Activated CD8-positive, alpha-beta T cell treated with anti-CD3 and anti-CD28 coated beads for 36 hours (primary cell): ENCODE results near the gene DEK. TPM values are rescaled to one million over a fixed set of nuclear protein-coding genes. Genes with fewer than 3 reads are reported as not detected.
A peak's percentile ranks its signal among the peaks of the same experiment; 100 is the strongest.

ENCODE experiments used
- ATAC-seq: fragments of 200-7000 bp; cut with Tn5 transposase; one replicate; pipeline ENCODE4 v1.10.0; 2021; ENCODE audit warnings: mild to moderate bottlenecking, moderate library complexity
- CTCF ChIA-PET: fragments of 350-600 bp; sonication (Branson Sonifier 250); formaldehyde crosslinking; loops from one replicate; lab custom pipeline; 2021; ENCODE audit warnings: antibody characterized with exemption; lab: Charles Lee
- POLR2A ChIA-PET: fragments of 350-600 bp; sonication (Branson Sonifier 250); formaldehyde crosslinking; loops from one replicate; lab custom pipeline; 2021; ENCODE audit warnings: antibody characterized with exemption; lab: Charles Lee
- DNase-seq: peaks from one replicate; pipeline ENCODE4 v3.0.0-alpha.2; 2020
- H3K27ac Mint-ChIP-seq: one replicate; pipeline ENCODE4 v1.8.0; 2021; ENCODE audit warnings: mild to moderate bottlenecking, mixed read lengths
- H3K27me3 Mint-ChIP-seq: one replicate; pipeline ENCODE4 v1.8.0; 2021; ENCODE audit warnings: mixed read lengths
- H3K36me3 Mint-ChIP-seq: one replicate; pipeline ENCODE4 v1.8.0; 2021; ENCODE audit warnings: low read depth, mixed read lengths
- H3K4me1 Mint-ChIP-seq: one replicate; pipeline ENCODE4 v1.8.0; 2021; ENCODE audit warnings: low read depth, mixed read lengths
- H3K4me3 Mint-ChIP-seq: one replicate; pipeline ENCODE4 v1.8.0; 2021; ENCODE audit warnings: mild to moderate bottlenecking, moderate library complexity, mixed read lengths
- H3K9me3 Mint-ChIP-seq: one replicate; pipeline ENCODE4 v1.8.0; 2021; ENCODE audit warnings: mixed read lengths
- intact Hi-C: fragments of 100-400 bp; cut with micrococcal nuclease; formaldehyde crosslinking; loops from one replicate; pipeline ENCODE4 v1.10.0; 2022
- total RNA-seq, 2 experiments: library from RNA; stranded (reverse); gene quantifications; one replicate each; pipeline ENCODE4 v1.2.3, GENCODE V29; 2021
- TF ChIP-seq, protein P1 (sequence below): fragments of 200-600 bp; IDR thresholded peaks from one replicate; pipeline ENCODE4 v1.8.0; 2022; ENCODE audit warnings: antibody characterized with exemption, mild to moderate bottlenecking

Gene DEK
- total RNA-seq, 2 experiments from 2014 or later: 185 to 191 TPM

DNA sequence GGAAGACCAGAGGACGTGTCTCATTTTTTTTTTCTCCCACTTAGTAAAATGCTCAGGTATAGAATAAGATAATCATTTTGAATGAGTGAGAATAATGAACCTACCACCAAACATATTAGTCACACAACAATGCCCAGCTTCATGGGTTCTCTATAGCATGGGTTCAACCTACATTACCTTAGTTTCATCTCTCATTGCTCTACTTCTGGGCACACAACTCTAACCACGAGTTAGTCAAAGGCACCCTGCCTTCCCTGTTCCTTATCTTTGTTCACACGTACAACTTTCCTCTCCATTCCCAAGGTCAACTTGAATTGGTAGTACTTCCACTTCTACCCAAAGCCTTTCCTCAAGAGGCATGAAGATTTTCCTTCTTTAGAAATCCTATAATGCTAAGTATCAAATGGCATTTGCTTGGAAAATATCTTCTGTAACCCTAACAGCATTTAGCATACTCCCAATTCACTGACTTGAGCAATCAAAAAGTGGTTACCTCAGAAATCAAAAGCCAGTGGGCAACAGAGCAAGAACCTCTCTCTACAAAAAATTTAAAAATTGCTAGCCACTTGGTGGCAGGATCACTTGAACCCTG, 20.9 kb downstream of the DEK start:
- DNase-seq: no peak
- Mint-ChIP-seq H3K27ac (peak overlapping the region; percentile 32), H3K9me3 (peaks cover 4% of the 10 kb centered on the region), H3K36me3 (peaks cover 81% of the 10 kb centered on the region), H3K27me3 (no peaks in the 10 kb centered on the region), H3K4me3 (no peak overlapping the region), H3K4me1 (peaks cover 57% of the 10 kb centered on the region)
- intact Hi-C loops: no loop called here
- CTCF ChIA-PET: interaction anchor here (1.1 kb wide), 1 partner anchor 121 kb away, joined by 4 read pairs; the partner anchor contains the start of gene NHLRC1
- ATAC-seq: peak; percentile 47
- POLR2A ChIA-PET: interaction anchor here (0.7 kb wide), 1 partner anchor 21 kb away, joined by 3 read pairs; the partner anchor contains the start of gene DEK
- TF ChIP-seq, protein P1, sequence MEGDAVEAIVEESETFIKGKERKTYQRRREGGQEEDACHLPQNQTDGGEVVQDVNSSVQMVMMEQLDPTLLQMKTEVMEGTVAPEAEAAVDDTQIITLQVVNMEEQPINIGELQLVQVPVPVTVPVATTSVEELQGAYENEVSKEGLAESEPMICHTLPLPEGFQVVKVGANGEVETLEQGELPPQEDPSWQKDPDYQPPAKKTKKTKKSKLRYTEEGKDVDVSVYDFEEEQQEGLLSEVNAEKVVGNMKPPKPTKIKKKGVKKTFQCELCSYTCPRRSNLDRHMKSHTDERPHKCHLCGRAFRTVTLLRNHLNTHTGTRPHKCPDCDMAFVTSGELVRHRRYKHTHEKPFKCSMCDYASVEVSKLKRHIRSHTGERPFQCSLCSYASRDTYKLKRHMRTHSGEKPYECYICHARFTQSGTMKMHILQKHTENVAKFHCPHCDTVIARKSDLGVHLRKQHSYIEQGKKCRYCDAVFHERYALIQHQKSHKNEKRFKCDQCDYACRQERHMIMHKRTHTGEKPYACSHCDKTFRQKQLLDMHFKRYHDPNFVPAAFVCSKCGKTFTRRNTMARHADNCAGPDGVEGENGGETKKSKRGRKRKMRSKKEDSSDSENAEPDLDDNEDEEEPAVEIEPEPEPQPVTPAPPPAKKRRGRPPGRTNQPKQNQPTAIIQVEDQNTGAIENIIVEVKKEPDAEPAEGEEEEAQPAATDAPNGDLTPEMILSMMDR: no peak

GRCh38 chr6:18242062-18242851, 22.1 kb downstream of the DEK start:
- Mint-ChIP-seq H3K36me3 (peaks cover 80% of the 10 kb centered on the region), H3K27me3 (no peaks in the 10 kb centered on the region), H3K9me3 (peaks cover 4% of the 10 kb centered on the region), H3K4me3 (no peak overlapping the region), H3K4me1 (peaks cover 55% of the 10 kb centered on the region), H3K27ac (peak overlapping the region; percentile 75)
- intact Hi-C loops: no loop called here
- TF ChIP-seq, protein P1: no peak
- ChIA-PET CTCF (interaction anchor here (0.6 to 1.1 kb wide), 2 partner anchors 17 to 85 kb away, joined by 3 read pairs; no protein-coding TSS in a partner anchor), POLR2A (interaction anchor here (0.7 to 1.6 kb wide), 5 partner anchors 12 to 87 kb away, joined by 3 to 5 read pairs (median 3); partner anchors contain the start of genes DEK, KDM1B and TPMT)
- DNase-seq (no peak), ATAC-seq (no peak)

DNA sequence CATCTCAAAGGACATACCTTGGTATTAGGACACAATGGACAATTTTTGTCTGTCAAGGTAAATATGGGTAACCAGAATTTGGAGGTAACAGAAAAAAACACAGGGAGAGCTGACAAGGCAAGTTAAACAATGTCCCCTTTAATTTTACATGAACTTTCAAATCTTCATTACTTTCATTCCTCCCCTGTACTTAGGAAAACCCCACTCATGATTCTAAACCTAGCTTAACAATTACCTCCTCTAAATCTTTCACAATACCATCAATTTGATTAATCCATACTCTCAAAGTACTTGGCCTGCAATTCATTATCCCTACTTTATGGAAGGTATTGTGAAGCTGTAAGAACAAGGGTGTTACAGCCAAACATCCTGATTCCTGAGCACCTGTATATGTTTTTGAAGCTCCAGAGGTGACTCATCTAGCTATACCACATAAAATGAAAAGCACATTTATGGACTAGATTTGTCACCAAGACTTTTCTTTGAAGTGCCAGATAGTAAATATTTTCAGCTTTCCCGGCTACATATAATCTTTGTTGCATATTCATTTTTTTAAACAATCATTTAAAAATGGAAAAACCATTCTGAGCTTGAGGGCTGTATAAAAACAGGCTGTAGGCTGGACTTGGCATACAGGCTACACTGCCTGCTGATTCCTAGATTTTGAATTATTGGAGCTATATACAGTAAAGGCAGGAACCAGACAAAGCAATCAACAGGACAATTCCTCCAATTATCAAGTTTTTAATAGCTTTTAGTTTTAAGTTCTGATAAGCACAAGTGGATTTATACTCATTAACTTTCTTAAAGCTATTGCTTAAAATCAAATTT, 22.9 kb downstream of the DEK start:
- intact Hi-C loops: no loop called here
- peaks cover 79% of the 10 kb centered on the region for H3K36me3 Mint-ChIP-seq
- H3K27me3 Mint-ChIP-seq: no peaks in the 10 kb centered on the region
- H3K27ac Mint-ChIP-seq: peak overlapping the region; percentile 8
- ChIA-PET CTCF (interaction anchor here (0.6 to 1.1 kb wide), 2 partner anchors 16 to 85 kb away, joined by 3 read pairs; no protein-coding TSS in a partner anchor), POLR2A (interaction anchor here (0.8 to 1.6 kb wide), 5 partner anchors 12 to 87 kb away, joined by 3 to 5 read pairs (median 3); partner anchors contain the start of genes DEK, KDM1B and TPMT)
- peaks cover 4% of the 10 kb centered on the region for H3K9me3 Mint-ChIP-seq
- peaks cover 49% of the 10 kb centered on the region for H3K4me1 Mint-ChIP-seq
- DNase-seq: no peak
- peak; percentile 28 for ATAC-seq
- H3K4me3 Mint-ChIP-seq: no peak overlapping the region
- TF ChIP-seq, protein P1: no peak

- ChIA-PET POLR2A (no interaction called here), CTCF (no interaction called here)
- H3K4me3 Mint-ChIP-seq: no peak overlapping the region
- H3K27ac Mint-ChIP-seq: no peak overlapping the region
- TF ChIP-seq, protein P1: no peak
- no peaks in the 10 kb centered on the region for H3K9me3 Mint-ChIP-seq
- no peaks in the 10 kb centered on the region for H3K27me3 Mint-ChIP-seq
- peaks cover 40% of the 10 kb centered on the region for H3K4me1 Mint-ChIP-seq
- intact Hi-C loops: no loop called here
- ATAC-seq (no peak), DNase-seq (no peak)
- peaks cover 79% of the 10 kb centered on the region for H3K36me3 Mint-ChIP-seq
Observed at GRCh38 chr6:18240230-18240629, 24.1 kb downstream of the DEK start.
